ENCODE results near the gene VEPH1. TPM values are rescaled to one million over a fixed set of nuclear protein-coding genes. Genes with fewer than 3 reads are reported as not detected.

VEPH1 gene
- polyA plus RNA-seq, 1 donor (not counting 4 experiments of a cell fraction or from before 2014, with no cell fraction given), result 0.21 TPM

GRCh38 chr3:157251685-157252084, 251.5 kb downstream of the VEPH1 start:
- dilution Hi-C loops (cut with MboI; ENCODE audit: extremely low pct_ligation_motif_present, low sequenced_read_pairs), result no loop called here
- TF ChIP-seq EZH2 (IDR thresholded peaks at IDR 0.05; ENCODE audit: low read length), result no peak
- TF ChIP-seq CTCF (optimal IDR thresholded peaks at IDR 0.05 in 1 of 3, IDR thresholded peaks at IDR 0.05 in 1 of 3, conservative IDR thresholded peaks at IDR 0.05 in 1 of 3; ENCODE audit: extremely low read depth in 1 of 3, insufficient read depth in 2 of 3, low read length in 3 of 3), result no peak
- Histone ChIP-seq H3K9me3 (ENCODE audit: control insufficient read depth, low read depth, low read length) (no peaks in the 10 kb centered on the region), H3K79me2 (ENCODE audit: control insufficient read depth, insufficient read depth, low read length) (no peaks in the 10 kb centered on the region), H3K27ac (ENCODE audit: control insufficient read depth, insufficient read depth, low read length) (no peak overlapping the region), H2AFZ (ENCODE audit: control insufficient read depth, low read length) (no peak overlapping the region), H3K36me3 (ENCODE audit: control insufficient read depth in 2 of 2, extremely low read depth in 1 of 2, insufficient read depth in 2 of 2, low read length in 2 of 2) (no peaks in the 10 kb centered on the region), H3K27me3 (ENCODE audit: control insufficient read depth, extremely low read depth, insufficient read depth, low read length) (no peaks in the 10 kb centered on the region), H3K4me2 (ENCODE audit: control insufficient read depth, extremely low read depth, insufficient read depth, low read depth, low read length) (no peak overlapping the region), H3K4me3 (ENCODE audit: control insufficient read depth in 2 of 3, extremely low read depth in 1 of 3, insufficient read depth in 2 of 3, low read depth in 1 of 3, low read length in 3 of 3) (no peak overlapping the region), H3K4me1 (ENCODE audit: control insufficient read depth, extremely low read depth, insufficient read depth, low read length) (peaks cover 3% of the 10 kb centered on the region), H3K9me1 (ENCODE audit: control insufficient read depth, extremely low read depth, insufficient read depth, low read length) (no peaks in the 10 kb centered on the region), H4K20me1 (ENCODE audit: control insufficient read depth, extremely low read depth, insufficient read depth, low read length) (no peaks in the 10 kb centered on the region), H3K9ac (ENCODE audit: control insufficient read depth, extremely low read depth, insufficient read depth, low read length) (no peak overlapping the region)
- no peak for FAIRE-seq
- DNase-seq (ENCODE audit: low read depth, low spot score), result no peak

GRCh38 chr3:157249606-157250005, 253.6 kb downstream of the VEPH1 start:
- Histone ChIP-seq H3K9me1 (ENCODE audit: control insufficient read depth, extremely low read depth, insufficient read depth, low read length) (no peaks in the 10 kb centered on the region), H3K27ac (ENCODE audit: control insufficient read depth, insufficient read depth, low read length) (no peak overlapping the region), H3K9me3 (ENCODE audit: control insufficient read depth, low read depth, low read length) (no peaks in the 10 kb centered on the region), H3K4me3 (ENCODE audit: control insufficient read depth in 2 of 3, extremely low read depth in 1 of 3, insufficient read depth in 2 of 3, low read depth in 1 of 3, low read length in 3 of 3) (no peak overlapping the region), H3K9ac (ENCODE audit: control insufficient read depth, extremely low read depth, insufficient read depth, low read length) (no peak overlapping the region), H3K4me2 (ENCODE audit: control insufficient read depth, extremely low read depth, insufficient read depth, low read depth, low read length) (no peak overlapping the region), H3K27me3 (ENCODE audit: control insufficient read depth, extremely low read depth, insufficient read depth, low read length) (no peaks in the 10 kb centered on the region), H4K20me1 (ENCODE audit: control insufficient read depth, extremely low read depth, insufficient read depth, low read length) (no peaks in the 10 kb centered on the region), H3K79me2 (ENCODE audit: control insufficient read depth, insufficient read depth, low read length) (no peaks in the 10 kb centered on the region), H2AFZ (ENCODE audit: control insufficient read depth, low read length) (no peak overlapping the region), H3K36me3 (ENCODE audit: control insufficient read depth in 2 of 2, extremely low read depth in 1 of 2, insufficient read depth in 2 of 2, low read length in 2 of 2) (no peaks in the 10 kb centered on the region), H3K4me1 (ENCODE audit: control insufficient read depth, extremely low read depth, insufficient read depth, low read length) (peaks cover 3% of the 10 kb centered on the region)
- no peak for DNase-seq (ENCODE audit: low read depth, low spot score)
- TF ChIP-seq EZH2 (IDR thresholded peaks at IDR 0.05; ENCODE audit: low read length), result no peak
- dilution Hi-C loops (cut with MboI; ENCODE audit: extremely low pct_ligation_motif_present, low sequenced_read_pairs), result no loop called here
- FAIRE-seq, result no peak
